NCI-H446 treated with DMSO at 0.1 percent for 48 hours (cell line): ENCODE data around the gene NFATC3.

Experiments
- DNase-seq: peaks from one replicate; lab custom pipeline; 2025; lab: John Stamatoyannopoulos, UW

The NFATC3 gene

DNA sequence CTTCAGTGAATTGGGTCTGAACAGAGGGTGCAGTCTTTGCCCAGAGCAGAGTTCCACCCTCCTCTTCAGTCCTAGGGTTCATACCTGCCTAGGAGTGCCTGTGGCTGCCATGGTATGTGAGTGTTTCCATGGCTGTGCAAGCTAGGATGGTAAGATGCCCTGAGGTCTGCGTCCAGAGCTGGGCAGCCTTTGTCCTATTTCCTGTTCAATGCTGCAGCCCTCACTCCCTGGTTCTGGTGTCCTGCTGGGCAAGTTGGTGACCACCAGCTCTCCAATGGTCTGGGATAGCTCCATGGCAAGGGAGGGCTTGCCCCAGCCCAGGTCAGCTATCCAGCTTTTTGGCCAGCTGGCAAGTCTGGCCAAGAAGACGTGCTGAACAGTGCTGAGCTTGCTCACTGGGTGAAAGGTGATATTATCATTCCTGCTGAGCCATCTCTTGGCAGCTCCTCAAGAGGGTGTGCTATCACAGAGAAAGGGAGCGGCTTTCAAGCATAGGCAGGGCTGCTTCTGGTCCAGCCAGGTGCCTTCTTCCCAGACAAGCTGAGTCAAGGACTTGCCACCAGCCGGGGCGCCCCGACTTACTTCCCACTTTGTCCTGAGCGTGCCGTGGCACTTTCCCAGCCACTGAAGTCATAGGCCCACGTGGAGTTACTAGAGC lies 13.0 kb upstream of the NFATC3 start:
- no peak for DNase-seq

DNA sequence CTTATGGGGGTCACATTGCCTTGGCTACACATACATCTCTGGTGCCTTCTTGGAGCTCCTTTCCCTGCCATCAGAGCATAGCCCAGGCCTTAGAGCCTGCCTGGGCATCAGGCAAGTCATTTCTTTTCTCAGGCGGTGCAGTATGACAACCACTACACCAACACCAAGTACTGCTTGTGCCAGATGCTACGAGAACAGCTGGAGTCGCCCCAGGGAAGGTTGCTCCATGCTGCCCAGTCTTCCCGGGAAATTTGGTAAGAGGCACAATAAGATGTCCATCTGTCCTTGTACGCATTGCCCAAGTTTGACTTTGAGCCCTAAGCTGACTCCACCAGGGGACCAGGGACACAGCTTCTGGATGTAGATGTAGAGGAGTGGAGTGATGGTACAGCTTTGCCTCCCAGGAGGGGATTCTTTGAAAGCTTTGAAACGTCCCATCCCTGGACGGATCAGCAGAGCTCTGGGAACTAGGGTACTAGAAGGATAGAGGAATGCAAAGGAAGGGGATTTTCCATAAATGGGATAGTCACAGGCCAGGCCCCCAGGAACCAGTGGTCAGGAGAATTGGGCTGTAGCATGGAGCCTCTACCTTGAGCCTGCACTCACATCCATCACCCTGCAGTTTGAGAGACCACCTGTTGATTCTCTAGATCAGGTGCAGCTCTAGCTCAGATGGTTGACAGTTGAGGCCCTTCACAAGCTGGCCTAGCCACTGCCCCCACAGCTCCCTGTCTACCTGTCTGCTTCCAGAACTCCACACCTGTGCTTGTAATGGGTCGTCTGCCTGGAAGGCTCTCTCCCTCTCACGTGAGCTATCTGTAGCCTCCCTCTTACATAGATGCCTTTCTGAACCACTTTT lies 11.0 kb upstream of the NFATC3 start:
- no peak for DNase-seq

DNA sequence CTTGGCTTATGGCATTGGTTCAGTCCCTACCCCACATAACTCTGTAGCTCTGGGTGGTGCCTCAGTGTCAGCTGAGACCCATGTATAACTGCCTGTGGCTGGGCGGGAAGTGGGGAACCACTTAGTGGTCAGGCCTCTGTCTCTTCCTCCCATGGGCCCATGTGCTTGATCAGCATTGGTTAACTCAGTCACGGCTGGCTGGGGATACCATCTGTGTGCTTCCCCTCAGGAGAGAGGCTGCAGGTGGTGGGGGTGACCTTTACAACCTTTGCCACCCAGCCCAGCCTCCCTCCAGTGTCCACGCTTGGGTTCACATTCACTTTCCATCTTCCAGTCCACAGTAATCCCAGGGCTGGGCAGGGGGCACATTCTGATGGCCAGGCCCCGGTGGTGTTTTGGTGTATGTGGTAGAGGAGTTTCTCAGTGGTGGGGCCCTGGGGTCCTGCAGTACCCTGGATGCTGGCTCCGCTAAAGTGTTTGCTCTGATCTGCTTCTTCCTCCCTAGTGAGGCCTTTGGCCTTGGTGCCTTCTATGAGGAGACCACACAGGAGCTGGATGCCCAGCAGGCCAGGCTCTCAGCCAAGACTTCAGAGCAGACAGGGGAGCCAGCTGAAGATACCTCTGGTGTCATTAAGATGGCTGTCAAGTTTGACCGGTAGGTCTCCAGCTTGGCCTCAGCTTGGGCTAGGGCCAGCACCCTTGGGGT lies 10.2 kb upstream of the NFATC3 start:
- no peak for DNase-seq

DNA sequence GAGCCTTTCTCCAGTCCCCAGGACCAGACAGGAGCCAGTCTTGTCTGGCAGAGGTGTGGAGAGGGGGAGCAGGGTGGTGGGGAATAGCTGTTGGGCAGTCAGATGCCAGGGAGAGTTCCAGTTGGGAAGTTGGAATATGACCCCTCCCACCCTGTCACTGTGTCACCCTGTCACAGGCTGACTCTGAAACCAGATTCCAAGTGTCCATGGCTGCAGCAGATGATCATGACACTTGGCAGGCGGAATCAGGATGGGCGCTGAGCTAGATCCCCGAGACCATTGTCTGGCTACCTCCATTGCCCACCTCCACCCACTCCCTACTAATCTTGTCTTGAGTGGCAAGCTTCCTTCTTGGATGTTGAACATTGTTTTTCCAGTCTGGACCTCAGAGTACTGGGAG lies 9.2 kb upstream of the NFATC3 start:
- DNase-seq: no peak

DNA sequence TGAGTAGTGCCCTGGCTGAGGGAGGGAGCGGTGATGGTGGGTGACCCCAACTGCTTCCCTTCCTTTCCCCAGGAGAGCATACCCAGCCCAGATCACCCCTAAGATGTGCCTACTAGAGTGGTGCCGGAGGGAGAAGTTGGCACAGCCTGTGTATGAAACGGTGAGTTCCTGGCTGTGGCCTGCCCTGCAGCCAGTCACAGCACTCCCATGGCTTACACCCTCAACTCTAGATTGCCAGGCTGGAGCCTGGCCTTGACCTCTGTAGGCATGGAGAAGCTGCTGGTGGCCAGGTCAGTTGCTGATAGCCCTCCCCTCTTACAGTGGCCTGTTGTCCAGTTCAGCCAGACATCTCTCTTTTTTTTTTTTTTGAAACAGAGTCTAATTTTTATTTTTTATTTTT lies 8.6 kb upstream of the NFATC3 start:
- DNase-seq: no peak

DNA sequence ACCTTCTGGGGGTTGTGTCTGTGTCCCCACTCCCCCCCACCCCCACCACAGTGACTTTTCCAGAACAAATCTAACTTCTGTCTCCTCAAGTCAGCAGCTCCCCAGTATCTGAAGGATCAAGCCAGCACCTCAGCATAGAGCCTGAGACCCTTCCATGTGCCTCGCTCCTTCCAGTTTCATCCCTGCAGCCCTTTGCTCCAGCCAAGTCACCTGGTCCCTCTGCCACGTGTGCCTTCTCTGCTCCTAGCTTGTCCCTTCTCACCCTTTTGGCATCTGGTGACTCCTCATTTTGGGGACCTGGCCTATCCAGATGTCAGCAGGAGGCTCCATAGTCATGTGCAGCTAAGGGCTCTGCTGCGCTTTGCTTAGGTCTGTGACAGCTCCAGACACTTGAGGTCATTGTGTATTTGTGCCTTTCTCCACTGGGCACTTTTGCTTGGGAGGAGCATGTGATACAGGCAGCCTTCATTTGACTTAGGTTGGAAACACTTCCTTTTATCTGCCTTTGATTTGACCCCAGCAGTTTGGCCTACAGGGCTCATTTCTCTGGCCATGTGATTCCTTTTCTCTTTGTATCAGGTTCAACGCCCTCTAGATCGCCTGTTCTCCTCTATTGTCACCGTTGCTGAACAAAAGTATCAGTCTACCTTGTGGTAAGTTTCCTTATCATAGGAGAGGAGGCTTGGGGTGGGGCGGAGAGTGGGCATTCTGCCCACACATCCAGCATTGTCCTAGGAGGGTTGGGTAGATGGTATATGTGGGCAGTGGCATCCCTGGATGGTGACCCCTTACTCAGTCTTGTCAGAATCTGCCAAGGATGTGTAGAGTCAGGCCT lies 7.1 kb upstream of the NFATC3 start:
- no peak for DNase-seq

DNA sequence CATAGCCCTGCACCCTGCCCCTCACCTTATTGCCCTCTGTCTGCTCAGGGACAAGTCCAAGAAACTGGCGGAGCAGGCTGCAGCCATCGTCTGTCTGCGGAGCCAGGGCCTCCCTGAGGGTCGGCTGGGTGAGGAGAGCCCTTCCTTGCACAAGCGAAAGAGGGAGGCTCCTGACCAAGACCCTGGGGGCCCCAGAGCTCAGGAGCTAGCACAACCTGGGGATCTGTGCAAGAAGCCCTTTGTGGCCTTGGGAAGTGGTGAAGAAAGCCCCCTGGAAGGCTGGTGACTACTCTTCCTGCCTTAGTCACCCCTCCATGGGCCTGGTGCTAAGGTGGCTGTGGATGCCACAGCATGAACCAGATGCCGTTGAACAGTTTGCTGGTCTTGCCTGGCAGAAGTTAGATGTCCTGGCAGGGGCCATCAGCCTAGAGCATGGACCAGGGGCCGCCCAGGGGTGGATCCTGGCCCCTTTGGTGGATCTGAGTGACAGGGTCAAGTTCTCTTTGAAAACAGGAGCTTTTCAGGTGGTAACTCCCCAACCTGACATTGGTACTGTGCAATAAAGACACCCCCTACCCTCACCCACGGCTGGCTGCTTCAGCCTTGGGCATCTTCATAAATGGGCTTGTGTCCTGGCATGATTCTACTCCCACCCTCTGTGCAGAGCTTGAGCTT lies 6.3 kb upstream of the NFATC3 start:
- DNase-seq: no peak

DNA sequence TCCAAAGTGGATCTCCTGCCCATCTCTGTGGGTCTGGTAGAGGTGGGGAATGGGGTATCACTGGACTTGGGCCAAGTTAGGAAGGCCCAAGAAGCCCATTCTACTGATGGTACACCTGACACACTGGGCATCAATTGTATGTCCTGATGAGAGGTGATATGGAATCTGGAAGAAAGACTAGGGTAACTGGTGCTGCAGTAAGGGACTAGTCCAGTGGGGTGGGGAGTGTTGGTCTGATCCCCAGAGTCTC lies 5.9 kb upstream of the NFATC3 start:
- no peak for DNase-seq

DNA sequence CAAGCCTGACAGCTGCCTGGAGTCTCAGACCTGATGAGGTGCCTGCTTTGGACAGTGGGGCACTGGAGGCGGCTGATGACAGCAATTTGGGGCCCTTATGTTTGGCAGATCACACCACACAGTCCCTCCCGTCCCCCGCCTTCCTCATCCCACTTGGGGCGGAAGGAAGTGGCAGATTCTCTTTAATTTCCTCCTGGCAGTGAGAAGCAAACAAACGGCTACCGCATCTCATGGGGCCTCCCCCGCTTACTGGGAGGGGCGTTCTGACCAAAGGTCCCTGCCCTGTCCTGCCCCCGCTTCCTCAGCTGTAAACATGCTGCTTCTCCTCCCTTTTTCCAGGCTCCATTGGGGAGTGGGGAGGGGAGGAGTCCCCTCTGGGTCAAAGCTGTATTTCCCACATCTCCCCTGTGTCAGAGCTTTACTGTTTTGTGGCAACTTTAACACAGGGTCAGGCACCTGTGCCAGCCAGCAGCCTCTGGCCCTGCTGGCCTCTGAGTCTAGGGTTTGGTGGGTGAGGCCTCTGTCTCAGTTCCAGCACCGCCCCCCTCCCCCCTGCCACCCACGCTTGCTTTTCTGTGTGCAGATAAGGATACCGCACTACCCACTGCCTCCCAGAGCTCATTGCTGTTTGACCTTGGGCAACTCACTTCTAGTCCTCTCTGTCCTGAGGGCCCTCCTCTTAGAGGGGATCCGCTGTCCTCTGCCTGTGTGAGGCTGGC lies 5.4 kb upstream of the NFATC3 start:
- DNase-seq: no peak

DNA sequence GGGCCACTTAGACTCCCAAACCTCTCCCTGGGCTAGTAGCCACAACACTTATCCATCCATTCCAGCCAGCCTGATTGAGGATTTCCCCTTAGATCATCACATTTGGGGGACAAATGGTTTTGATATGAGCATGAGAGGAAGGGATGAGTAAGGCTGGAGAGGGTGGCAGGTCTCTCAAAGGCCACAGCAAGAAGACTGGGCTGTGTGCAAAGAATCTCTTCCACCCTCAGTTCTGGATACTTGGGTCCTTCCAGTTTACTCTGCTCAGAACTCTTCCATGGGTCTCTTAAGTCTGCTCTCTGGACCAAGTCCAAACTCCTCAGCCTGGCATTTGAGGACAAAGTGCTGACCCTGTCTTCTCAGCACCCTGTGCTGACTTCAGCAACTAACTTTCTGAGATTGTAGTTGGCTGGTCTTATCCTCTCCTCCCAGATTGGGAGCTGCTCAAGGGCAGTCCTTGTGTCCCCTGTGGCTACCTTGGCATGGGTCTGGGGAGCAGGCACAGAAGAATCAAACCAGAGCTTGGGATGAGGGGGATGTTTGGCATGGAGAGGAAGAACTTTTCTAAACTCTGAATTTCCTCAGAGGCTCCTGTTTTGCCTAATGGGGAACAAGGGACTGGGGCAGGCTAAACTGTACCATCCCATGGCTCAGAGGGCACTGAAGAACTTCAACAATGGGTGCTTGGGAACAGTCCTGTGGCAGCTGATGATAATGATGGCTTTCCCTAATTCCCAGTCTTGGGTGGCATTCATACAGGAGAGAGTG lies 3.1 kb upstream of the NFATC3 start:
- DNase-seq: no peak

DNA sequence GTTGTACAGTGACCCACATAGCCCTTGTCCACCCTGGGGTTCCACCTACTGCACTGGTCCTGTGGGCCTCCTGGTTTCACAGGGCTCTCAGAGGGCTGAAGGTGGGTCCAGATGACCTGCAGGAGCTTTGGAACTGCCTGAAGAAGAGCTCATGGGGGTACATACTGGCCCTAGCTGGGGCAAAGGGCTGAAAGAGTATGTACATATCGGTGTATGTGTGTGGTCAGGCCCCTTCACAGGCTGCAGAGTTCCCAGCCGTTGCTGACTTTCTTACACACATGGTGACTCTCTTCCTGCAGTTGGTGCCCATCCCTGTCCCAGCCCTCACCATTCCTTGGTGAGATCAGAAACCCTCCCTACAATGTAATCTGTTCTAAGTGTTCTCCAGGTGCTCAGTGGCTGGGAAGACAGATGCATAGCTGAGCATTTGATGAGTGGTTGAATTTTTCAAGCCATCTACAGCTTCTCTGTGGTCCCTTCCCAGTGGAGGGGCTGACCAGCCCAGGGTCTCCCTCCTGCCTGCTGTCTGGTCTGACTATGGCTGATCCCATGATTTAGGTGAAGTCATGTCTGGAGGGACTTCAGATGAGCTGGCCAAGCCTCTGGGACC lies 2.4 kb upstream of the NFATC3 start:
- DNase-seq: no peak

DNA sequence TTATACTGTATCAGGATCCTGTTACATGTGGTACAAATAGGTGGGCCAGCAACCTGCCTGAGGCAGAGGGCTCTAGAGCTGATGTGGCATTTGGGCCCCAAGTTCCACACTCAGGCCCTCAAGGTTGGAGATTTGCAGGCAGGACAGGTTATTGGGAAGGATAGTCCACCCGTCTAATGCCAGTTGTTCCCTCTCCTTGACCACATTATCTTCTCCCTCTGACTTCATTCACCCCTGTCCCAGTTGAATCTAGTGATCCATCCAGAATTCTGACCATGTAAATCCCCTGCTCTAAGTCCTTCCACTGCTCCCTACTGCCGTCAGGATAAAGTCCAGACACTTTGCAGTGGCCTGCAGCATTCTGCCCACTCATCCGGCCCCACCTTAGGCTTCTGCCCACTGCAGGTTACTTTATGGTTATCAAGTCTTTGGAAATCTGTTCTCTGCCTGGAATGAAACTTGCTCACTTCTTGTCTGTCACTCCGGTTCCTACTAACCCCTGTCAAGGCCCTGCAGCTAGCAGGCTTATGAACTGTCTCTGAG lies 1.9 kb upstream of the NFATC3 start:
- DNase-seq: no peak

DNA sequence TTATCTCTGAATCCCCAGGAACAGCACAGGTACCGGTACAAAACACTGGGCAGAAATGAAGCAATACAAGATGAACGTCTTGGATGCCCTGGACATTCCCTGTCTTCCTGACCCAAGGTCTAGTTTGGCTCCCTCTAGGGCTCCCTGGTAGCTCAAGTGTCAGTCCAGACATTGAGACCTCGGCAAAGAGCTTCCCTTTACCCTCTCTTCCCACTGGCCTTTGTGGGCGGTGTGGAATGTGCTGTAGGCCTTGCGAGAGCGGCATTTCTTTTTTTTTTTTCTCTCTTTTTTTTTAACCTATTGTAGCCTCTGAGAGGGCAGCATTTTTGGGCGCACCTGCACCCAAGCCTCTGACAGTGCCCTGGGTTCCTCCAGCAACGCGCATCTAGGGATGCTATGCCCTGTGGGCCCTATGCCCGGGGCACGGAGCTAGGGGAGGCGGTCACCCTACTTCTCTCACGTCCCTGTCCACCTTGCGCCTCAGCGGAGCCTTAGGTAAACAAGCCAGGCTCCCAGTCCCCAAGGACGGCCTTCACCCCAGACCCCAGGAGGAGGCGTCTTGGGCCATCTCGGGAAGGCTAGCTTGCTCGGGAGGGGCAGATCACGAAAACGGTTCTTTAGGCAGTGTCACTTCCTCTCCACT lies 1.2 kb upstream of the NFATC3 start:
- DNase-seq: no peak

DNA sequence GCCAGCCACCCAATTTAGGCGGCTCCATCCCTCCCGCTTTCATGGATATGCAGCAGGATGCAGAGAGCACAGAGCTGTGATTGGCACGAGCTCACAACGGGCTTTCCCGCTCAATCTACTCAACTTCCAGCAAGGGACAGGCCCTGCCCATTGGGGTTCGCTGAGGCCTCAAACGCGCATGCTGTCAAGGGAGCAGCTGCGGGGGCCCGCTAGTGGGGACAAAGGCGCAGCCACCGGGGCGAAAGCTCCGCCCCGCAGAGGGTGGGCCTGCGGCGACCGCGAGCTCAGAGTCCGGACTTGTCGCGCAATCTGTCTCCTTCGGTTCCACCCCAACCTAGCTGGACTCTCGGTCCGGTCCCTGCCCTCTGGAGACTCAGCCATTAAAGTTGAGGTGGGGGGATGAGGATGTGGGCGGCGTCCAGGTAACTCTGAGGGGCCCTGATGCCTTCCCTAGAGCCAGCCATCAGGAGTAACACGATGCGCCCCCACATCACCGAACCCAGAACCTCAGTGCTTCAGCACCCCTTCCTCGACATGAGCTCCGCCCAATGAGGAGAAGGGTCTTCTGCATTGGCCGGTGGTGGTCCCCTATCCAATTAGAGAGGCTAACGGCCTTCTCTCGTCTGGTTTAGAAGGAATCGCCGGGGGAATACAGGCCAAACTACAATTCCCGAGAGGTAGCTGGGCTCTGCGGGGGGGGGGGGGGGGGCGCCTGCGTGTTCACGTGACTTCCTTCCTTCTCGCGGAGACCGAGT lies 489 bp upstream of the NFATC3 start:
- DNase-seq: no peak

DNA sequence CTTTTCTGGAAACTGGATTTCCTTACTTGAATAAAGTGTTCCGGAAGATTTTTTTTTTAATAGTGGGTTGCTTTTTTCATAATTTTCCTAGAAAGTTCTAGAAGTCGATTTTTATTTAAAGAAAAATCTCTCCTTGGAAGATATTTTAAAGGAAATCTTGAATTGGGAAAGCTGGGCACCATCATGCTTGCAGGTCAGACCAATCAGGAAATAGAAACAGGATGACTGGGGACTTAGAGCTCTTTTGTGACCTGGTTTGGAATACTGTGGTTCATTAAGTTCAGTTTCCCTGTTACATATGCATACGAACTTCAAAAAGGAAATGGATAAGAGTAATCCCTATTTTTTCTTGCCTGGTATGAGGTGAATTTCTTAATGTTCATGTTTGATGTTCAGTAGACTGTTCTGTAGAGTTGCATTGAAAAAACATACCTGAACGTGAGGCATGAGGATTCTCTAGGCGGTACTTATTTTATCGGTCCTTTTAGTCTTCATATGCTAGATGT lies 1.2 kb downstream of the NFATC3 start:
- DNase-seq: no peak

DNA sequence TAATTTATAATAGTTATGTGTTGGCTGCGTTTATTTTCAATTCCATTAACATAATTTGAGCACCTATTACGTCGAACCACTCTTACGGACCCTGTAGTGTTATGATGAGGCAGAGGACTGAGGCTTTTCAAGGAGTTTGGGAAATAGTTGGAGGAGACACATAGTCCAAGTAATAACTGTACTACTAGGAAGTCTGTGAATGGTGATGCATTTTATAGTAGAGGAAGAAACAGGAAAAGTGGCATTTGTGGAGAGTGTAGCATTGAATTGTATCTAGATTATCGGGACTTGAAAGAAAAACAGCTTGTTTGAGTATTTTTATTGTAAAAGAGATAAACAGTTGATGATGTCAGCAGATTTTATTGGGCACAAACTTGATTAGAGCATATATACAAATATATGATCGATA lies 1.7 kb downstream of the NFATC3 start:
- DNase-seq: no peak

DNA sequence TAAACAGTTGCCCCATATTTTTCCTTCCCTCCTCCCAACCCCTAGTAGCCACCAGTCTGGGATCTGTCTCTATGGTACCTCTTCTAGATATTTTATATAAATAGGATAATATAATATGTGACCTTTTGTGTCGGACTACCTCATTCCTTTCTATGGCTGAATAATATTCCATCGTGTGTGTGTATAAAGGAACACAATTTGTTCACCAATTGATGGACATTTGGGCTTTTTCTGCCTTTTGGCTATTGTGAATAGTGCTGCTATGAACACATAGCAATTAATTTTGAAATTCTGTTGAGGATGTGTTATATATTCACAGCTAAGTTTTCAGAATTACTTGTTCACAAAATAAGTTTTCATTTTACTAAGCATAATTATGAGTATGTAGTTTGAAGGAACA lies 2.5 kb downstream of the NFATC3 start:
- DNase-seq: no peak
